ENCODE results near the gene PFKP.

Gene PFKP

GRCh38 chr10:3027866-3028265 is 39.5 kb upstream of the PFKP start:
- H3K4me3 ChIP-seq (replicated peaks; ENCODE audit: insufficient read depth, low read length): no peak overlapping the region
- TF ChIP-seq REST (IDR thresholded peaks at IDR 0.05; ENCODE audit: insufficient replicate concordance, low read depth) (no peak), GABPA (IDR thresholded peaks at IDR 0.05; ENCODE audit: low read depth) (no peak), CTCF (IDR thresholded peaks at IDR 0.05; ENCODE audit: insufficient read depth, low read length) (no peak), SPI1 (IDR thresholded peaks at IDR 0.05; ENCODE audit: borderline replicate concordance, low read depth) (no peak), POLR2AphosphoS5 (IDR thresholded peaks at IDR 0.05; ENCODE audit: low read depth) (no peak)
- DNase-seq (ENCODE audit: low read depth in 1 of 2, low spot score in 1 of 2): no peak
- no peak overlapping the region for H3K27ac ChIP-seq (replicated peaks)
- H3K27me3 ChIP-seq (ENCODE audit: insufficient read depth, poor library complexity, severe bottlenecking): no peaks in the 10 kb centered on the region

GRCh38 chr10:3028441-3028840 is 38.9 kb upstream of the PFKP start:
- no peak for DNase-seq (ENCODE audit: low read depth in 1 of 2, low spot score in 1 of 2)
- Histone ChIP-seq H3K4me3 (replicated peaks; ENCODE audit: insufficient read depth, low read length) (no peak overlapping the region), H3K27me3 (ENCODE audit: insufficient read depth, poor library complexity, severe bottlenecking) (no peaks in the 10 kb centered on the region), H3K27ac (replicated peaks) (no peak overlapping the region)
- no peak for TF ChIP-seq GABPA (IDR thresholded peaks at IDR 0.05; ENCODE audit: low read depth)
- TF ChIP-seq REST (IDR thresholded peaks at IDR 0.05; ENCODE audit: insufficient replicate concordance, low read depth): no peak
- no peak for TF ChIP-seq CTCF (IDR thresholded peaks at IDR 0.05; ENCODE audit: insufficient read depth, low read length)
- no peak for TF ChIP-seq SPI1 (IDR thresholded peaks at IDR 0.05; ENCODE audit: borderline replicate concordance, low read depth)
- TF ChIP-seq POLR2AphosphoS5 (IDR thresholded peaks at IDR 0.05; ENCODE audit: low read depth): no peak

- DNase-seq (ENCODE audit: low read depth in 1 of 2, low spot score in 1 of 2): no peak
- no peaks in the 10 kb centered on the region for H3K27me3 ChIP-seq (ENCODE audit: insufficient read depth, poor library complexity, severe bottlenecking)
- H3K4me3 ChIP-seq (replicated peaks; ENCODE audit: insufficient read depth, low read length): no peak overlapping the region
- TF ChIP-seq SPI1 (IDR thresholded peaks at IDR 0.05; ENCODE audit: borderline replicate concordance, low read depth) (no peak), GABPA (IDR thresholded peaks at IDR 0.05; ENCODE audit: low read depth) (no peak), CTCF (IDR thresholded peaks at IDR 0.05; ENCODE audit: insufficient read depth, low read length) (no peak), REST (IDR thresholded peaks at IDR 0.05; ENCODE audit: insufficient replicate concordance, low read depth) (no peak), POLR2AphosphoS5 (IDR thresholded peaks at IDR 0.05; ENCODE audit: low read depth) (no peak)
- H3K27ac ChIP-seq (replicated peaks): no peak overlapping the region
These were observed 36.6 kb upstream of the PFKP start for GRCh38 chr10:3030765-3031164.

Data from HL-60 (cell line).